Fibroblast of skin of abdomen (primary cell): ENCODE measurements around the gene PSPN.

Experiments used
- DNase-seq: peaks from one replicate; pipeline ENCODE4 v3.0.0-alpha.2; 2013

Gene PSPN

DNA sequence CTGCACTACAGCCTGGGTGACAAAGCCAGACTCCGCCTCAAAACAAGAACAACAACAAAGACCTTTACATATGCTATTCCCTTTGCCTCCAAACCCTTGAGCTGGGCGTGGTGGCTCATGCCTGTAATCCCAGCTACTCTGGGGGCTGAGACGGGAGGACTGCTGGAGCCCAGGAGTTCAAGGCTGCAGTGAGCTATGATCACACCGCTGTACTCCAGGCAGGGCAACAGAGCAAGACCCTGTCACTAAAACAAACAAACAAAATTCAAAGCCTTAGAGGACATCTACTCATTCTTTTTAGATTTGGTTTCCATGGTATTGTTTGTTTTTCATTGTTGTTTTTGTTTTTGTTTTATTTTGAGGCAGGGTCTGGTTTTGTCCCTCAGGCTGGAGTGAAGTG, 50.1 kb downstream of the PSPN start:
- no peak for DNase-seq
